ENCODE measurements around the gene CTIF. TPM values are rescaled to one million over a fixed set of nuclear protein-coding genes. Genes with fewer than 3 reads are reported as not detected.

The CTIF gene
- total and polyA plus RNA-seq, 2 donors: 1.7 to 11.3 TPM

GRCh38 chr18:48663931-48664847 is 125.4 kb downstream of the CTIF start:
- DNase-seq (ENCODE audit: low read depth in 6 of 9, low spot score in 9 of 9): peak in 2 of 9 donors; percentile 37 to 50
- Histone ChIP-seq H3K9me3 (ENCODE audit: control insufficient read depth in 2 of 2, insufficient read depth in 1 of 2, low read length in 1 of 2) (no peaks in the 10 kb centered on the region), H3K4me1 (ENCODE audit: control insufficient read depth in 2 of 2, insufficient read depth in 2 of 2, low read length in 2 of 2) (no peaks in the 10 kb centered on the region), H3K36me3 (ENCODE audit: control insufficient read depth in 2 of 2, insufficient read depth in 2 of 2, low read length in 1 of 2) (no peaks in the 10 kb centered on the region), H3K27me3 (ENCODE audit: control insufficient read depth in 2 of 2, insufficient read depth in 1 of 2, low read length in 1 of 2) (peaks cover 0 to 8% of the 10 kb centered on the region in 2 donors), H3K4me3 (ENCODE audit: low read length in 2 of 2) (no peak overlapping the region), H3K27ac (ENCODE audit: low read depth in 1 of 2, low read length in 1 of 2) (no peak overlapping the region)
- WGBS: 70% methylated on average over 29 of the region's 29 CpGs

- Histone ChIP-seq H3K27me3 (ENCODE audit: control insufficient read depth in 2 of 2, insufficient read depth in 1 of 2, low read length in 1 of 2) (peaks cover 0 to 8% of the 10 kb centered on the region in 2 donors), H3K27ac (ENCODE audit: low read depth in 1 of 2, low read length in 1 of 2) (no peak overlapping the region), H3K4me3 (ENCODE audit: low read length in 2 of 2) (no peak overlapping the region), H3K9me3 (ENCODE audit: control insufficient read depth in 2 of 2, insufficient read depth in 1 of 2, low read length in 1 of 2) (peaks cover 0 to 2% of the 10 kb centered on the region in 2 donors), H3K4me1 (ENCODE audit: control insufficient read depth in 2 of 2, insufficient read depth in 2 of 2, low read length in 2 of 2) (no peaks in the 10 kb centered on the region), H3K36me3 (ENCODE audit: control insufficient read depth in 2 of 2, insufficient read depth in 2 of 2, low read length in 1 of 2) (no peaks in the 10 kb centered on the region)
- no peak for DNase-seq (ENCODE audit: low read depth in 6 of 9, low spot score in 9 of 9)
Observed at GRCh38 chr18:48665654-48666053, 126.8 kb downstream of the CTIF start.

- Histone ChIP-seq H3K36me3 (ENCODE audit: control insufficient read depth in 2 of 2, insufficient read depth in 2 of 2, low read length in 1 of 2) (no peaks in the 10 kb centered on the region), H3K27ac (ENCODE audit: low read depth in 1 of 2, low read length in 1 of 2) (no peak overlapping the region)
- DNase-seq (ENCODE audit: low read depth in 6 of 9, low spot score in 9 of 9): no peak
Observed at GRCh38 chr18:48666613-48667012, 127.8 kb downstream of the CTIF start.

GRCh38 chr18:48667276-48668254 is 128.7 kb downstream of the CTIF start:
- no peak for DNase-seq (ENCODE audit: low read depth in 6 of 9, low spot score in 9 of 9)
- H3K27ac ChIP-seq (ENCODE audit: low read depth in 1 of 2, low read length in 1 of 2): no peak overlapping the region
- peaks cover 0 to 4% of the 10 kb centered on the region in 2 donors for H3K27me3 ChIP-seq (ENCODE audit: control insufficient read depth in 2 of 2, insufficient read depth in 1 of 2, low read length in 1 of 2)
- no peaks in the 10 kb centered on the region for H3K36me3 ChIP-seq (ENCODE audit: control insufficient read depth in 2 of 2, insufficient read depth in 2 of 2, low read length in 1 of 2)
- 94% methylated on average over 13 of the region's 13 CpGs for WGBS
- H3K9me3 ChIP-seq (ENCODE audit: control insufficient read depth in 2 of 2, insufficient read depth in 1 of 2, low read length in 1 of 2): peaks cover 1 to 8% of the 10 kb centered on the region in 2 donors
- H3K4me3 ChIP-seq (ENCODE audit: low read length in 2 of 2): no peak overlapping the region
- H3K4me1 ChIP-seq (ENCODE audit: control insufficient read depth in 2 of 2, insufficient read depth in 2 of 2, low read length in 2 of 2): peaks cover 0 to 2% of the 10 kb centered on the region in 2 donors

More at GRCh38 chr18:48666613-48667012, 127.8 kb downstream of the CTIF start:
- WGBS: 99% methylated on average over 4 of the region's 4 CpGs
- Histone ChIP-seq H3K9me3 (ENCODE audit: control insufficient read depth in 2 of 2, insufficient read depth in 1 of 2, low read length in 1 of 2) (peaks cover 1 to 8% of the 10 kb centered on the region in 2 donors), H3K4me1 (ENCODE audit: control insufficient read depth in 2 of 2, insufficient read depth in 2 of 2, low read length in 2 of 2) (no peaks in the 10 kb centered on the region), H3K27me3 (ENCODE audit: control insufficient read depth in 2 of 2, insufficient read depth in 1 of 2, low read length in 1 of 2) (peaks cover 0 to 8% of the 10 kb centered on the region in 2 donors), H3K4me3 (ENCODE audit: low read length in 2 of 2) (no peak overlapping the region)

DNA sequence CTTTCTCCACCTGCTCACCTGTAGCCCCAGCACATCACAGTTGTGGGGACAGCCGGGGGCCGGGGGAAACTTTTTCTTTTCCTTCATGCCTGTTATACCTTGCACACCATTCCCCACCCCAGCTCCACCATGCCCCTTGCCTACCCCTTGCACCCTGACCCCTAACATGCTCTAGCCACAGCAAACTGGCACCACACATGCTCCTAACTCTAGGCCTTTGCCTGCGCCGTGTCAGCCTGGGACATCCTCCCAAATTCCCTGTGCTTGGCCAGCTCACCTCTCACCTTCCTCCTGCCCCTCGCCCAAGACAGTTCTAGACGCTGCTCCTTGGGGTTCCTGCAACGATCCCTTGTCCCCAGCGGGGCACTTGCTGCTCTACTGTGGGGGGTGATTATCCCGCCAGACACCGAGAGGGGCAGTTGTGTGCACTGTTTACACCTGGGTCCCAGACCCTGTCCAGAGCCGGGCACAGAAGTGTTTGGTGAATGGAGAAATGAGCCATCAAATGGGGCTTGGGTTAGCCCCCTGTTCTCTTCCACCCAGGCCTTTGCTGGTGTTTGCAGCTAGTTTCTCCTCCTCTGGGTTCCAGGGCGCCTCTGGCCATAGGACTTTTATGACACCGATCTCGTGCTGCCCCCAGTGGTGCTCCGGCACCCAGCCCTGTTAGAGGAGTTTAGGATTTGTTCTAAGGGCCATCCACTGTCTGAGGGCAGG is 129.8 kb downstream of the CTIF start:
- no peaks in the 10 kb centered on the region for H3K27me3 ChIP-seq (ENCODE audit: control insufficient read depth in 2 of 2, insufficient read depth in 1 of 2, low read length in 1 of 2)
- no peak overlapping the region for H3K27ac ChIP-seq (ENCODE audit: low read depth in 1 of 2, low read length in 1 of 2)
- peaks cover 1 to 8% of the 10 kb centered on the region in 2 donors for H3K9me3 ChIP-seq (ENCODE audit: control insufficient read depth in 2 of 2, insufficient read depth in 1 of 2, low read length in 1 of 2)
- DNase-seq (ENCODE audit: low read depth in 6 of 9, low spot score in 9 of 9): no peak
- H3K4me1 ChIP-seq (ENCODE audit: control insufficient read depth in 2 of 2, insufficient read depth in 2 of 2, low read length in 2 of 2): peaks cover 5 to 12% of the 10 kb centered on the region in 2 donors
- no peaks in the 10 kb centered on the region for H3K36me3 ChIP-seq (ENCODE audit: control insufficient read depth in 2 of 2, insufficient read depth in 2 of 2, low read length in 1 of 2)
- no peak overlapping the region for H3K4me3 ChIP-seq (ENCODE audit: low read length in 2 of 2)
- WGBS: 94% methylated on average over 15 of the region's 15 CpGs

GRCh38 chr18:48669180-48669675 is 130.4 kb downstream of the CTIF start:
- Histone ChIP-seq H3K27me3 (ENCODE audit: control insufficient read depth in 2 of 2, insufficient read depth in 1 of 2, low read length in 1 of 2) (no peaks in the 10 kb centered on the region), H3K9me3 (ENCODE audit: control insufficient read depth in 2 of 2, insufficient read depth in 1 of 2, low read length in 1 of 2) (peaks cover 1 to 8% of the 10 kb centered on the region in 2 donors), H3K36me3 (ENCODE audit: control insufficient read depth in 2 of 2, insufficient read depth in 2 of 2, low read length in 1 of 2) (no peaks in the 10 kb centered on the region), H3K4me1 (ENCODE audit: control insufficient read depth in 2 of 2, insufficient read depth in 2 of 2, low read length in 2 of 2) (peaks cover 11 to 19% of the 10 kb centered on the region in 2 donors), H3K27ac (ENCODE audit: low read depth in 1 of 2, low read length in 1 of 2) (no peak overlapping the region), H3K4me3 (ENCODE audit: low read length in 2 of 2) (no peak overlapping the region)
- no peak for DNase-seq (ENCODE audit: low read depth in 6 of 9, low spot score in 9 of 9)
- WGBS: 98% methylated on average over 3 of the region's 3 CpGs

- WGBS: 98% methylated on average over 7 of the region's 7 CpGs
Observed at GRCh38 chr18:48669991-48670750, 131.3 kb downstream of the CTIF start.

More at GRCh38 chr18:48669991-48670750, 131.3 kb downstream of the CTIF start:
- Histone ChIP-seq H3K4me1 (ENCODE audit: control insufficient read depth in 2 of 2, insufficient read depth in 2 of 2, low read length in 2 of 2) (peaks cover 12 to 26% of the 10 kb centered on the region in 2 donors), H3K27me3 (ENCODE audit: control insufficient read depth in 2 of 2, insufficient read depth in 1 of 2, low read length in 1 of 2) (no peaks in the 10 kb centered on the region), H3K9me3 (ENCODE audit: control insufficient read depth in 2 of 2, insufficient read depth in 1 of 2, low read length in 1 of 2) (peaks cover 1 to 8% of the 10 kb centered on the region in 2 donors), H3K36me3 (ENCODE audit: control insufficient read depth in 2 of 2, insufficient read depth in 2 of 2, low read length in 1 of 2) (no peaks in the 10 kb centered on the region), H3K4me3 (ENCODE audit: low read length in 2 of 2) (no peak overlapping the region), H3K27ac (ENCODE audit: low read depth in 1 of 2, low read length in 1 of 2) (no peak overlapping the region)
- DNase-seq (ENCODE audit: low read depth in 6 of 9, low spot score in 9 of 9): no peak

All from thymus (tissue), 11 donors.